ENCODE results near the gene GNA14.

Gene GNA14

DNA sequence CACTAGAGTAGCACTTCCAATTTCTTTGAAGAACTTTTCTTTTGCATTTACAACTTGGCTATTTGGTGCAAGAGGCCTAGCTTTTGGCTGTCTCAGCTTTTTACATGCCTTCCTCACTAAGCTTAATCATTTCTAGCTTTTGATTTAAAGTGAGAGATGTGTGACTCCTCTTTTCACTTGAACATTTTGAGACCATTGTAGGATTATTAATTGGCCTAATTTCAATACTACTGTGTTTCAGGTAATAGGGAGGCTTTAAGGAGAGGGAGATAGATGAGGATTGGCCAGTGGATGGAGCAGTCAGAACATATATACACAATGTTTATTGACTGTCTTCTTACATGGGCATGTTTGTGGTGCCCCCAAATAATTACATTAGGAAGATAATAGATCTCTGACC, 161.7 kb downstream of the GNA14 start:
- TF ChIP-seq, protein P1, sequence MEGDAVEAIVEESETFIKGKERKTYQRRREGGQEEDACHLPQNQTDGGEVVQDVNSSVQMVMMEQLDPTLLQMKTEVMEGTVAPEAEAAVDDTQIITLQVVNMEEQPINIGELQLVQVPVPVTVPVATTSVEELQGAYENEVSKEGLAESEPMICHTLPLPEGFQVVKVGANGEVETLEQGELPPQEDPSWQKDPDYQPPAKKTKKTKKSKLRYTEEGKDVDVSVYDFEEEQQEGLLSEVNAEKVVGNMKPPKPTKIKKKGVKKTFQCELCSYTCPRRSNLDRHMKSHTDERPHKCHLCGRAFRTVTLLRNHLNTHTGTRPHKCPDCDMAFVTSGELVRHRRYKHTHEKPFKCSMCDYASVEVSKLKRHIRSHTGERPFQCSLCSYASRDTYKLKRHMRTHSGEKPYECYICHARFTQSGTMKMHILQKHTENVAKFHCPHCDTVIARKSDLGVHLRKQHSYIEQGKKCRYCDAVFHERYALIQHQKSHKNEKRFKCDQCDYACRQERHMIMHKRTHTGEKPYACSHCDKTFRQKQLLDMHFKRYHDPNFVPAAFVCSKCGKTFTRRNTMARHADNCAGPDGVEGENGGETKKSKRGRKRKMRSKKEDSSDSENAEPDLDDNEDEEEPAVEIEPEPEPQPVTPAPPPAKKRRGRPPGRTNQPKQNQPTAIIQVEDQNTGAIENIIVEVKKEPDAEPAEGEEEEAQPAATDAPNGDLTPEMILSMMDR (conservative IDR thresholded peaks at IDR 0.05), result no peak
- TF ChIP-seq ZFX (IDR thresholded peaks at IDR 0.05), result no peak
- H3K27ac ChIP-seq, result no peak overlapping the region

DNA sequence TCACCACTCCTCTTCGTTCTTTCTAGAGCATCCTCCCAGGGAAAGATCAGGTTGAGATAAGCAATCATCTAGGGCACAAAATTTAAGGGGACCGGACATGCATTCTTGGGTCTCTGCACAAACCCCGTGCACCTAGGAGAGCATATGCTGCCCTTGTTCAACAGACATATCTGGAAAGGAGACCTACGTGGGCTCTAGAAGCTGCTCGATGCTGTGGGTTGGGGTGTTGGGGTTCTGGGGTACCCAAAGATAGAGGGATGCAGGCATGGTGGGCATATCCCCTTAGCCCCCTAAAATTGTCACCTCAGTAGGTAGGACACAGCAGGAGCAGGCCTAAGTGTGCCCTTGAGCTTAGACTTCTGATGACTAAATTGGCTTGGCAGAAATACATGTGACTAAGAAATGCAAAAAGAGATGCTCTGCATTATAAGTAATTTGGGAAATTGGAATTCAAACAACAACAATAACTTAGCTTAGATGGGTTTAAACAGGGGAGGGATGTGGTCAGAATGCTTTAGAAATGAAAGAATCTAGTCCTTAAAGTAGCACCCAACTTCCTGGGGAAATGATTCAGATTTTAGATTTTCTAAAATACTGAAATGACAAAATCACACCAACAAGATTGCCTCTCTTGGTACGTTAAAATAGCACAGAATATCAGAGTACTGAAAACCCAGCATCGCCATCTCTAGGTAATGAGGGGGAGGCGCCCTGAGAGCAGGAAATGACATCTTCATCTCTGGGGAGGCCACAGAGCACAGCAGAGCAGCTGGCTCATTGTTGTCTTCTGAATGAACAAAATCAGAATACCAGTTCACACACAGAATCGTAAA, 172.3 kb downstream of the GNA14 start:
- no peak overlapping the region for H3K27ac ChIP-seq
- TF ChIP-seq ZFX (IDR thresholded peaks at IDR 0.05), result no peak
- TF ChIP-seq, protein P1 (conservative IDR thresholded peaks at IDR 0.05), result no peak

DNA sequence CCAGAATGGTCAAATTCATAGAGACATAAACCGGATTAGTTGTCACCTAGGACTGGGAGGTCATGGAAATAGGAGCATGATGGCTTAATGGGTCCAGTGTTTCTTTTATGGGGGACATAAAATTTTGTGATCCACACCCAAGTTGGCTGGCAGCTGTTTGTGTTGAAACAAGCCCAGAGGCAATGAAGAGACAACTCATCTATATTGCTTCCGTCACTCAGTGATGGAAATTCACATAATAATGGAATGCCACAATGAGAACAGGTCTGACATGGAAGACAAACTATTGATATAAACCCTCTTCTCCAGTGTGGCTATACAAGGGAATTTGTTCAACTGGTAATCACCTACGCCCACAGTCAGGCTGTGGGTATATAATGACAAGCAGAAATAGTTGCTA, 173.2 kb downstream of the GNA14 start:
- TF ChIP-seq ZFX (IDR thresholded peaks at IDR 0.05), result no peak
- TF ChIP-seq, protein P1 (conservative IDR thresholded peaks at IDR 0.05), result no peak
- no peak overlapping the region for H3K27ac ChIP-seq

DNA sequence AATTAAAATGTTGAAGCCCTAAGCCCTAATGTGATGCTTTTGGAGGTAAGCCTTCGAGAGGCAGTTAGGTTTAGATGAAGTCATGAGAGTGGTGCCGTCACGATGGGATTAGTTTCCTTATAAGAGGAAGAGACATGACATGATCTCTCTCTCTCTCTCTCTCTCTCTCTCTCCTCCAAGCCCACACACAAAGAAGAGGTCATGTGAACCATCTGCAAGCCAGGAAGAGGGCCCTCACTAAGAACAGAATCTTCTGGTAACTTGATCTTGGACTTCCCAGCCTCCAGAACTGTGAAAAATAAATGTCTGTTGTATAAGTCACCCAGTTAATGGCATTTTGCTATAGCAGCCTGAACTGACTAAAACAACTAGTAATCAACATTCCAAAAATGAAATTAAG, 175.5 kb downstream of the GNA14 start:
- H3K27ac ChIP-seq, result no peak overlapping the region
- TF ChIP-seq, protein P1 (conservative IDR thresholded peaks at IDR 0.05), result no peak
- no peak for TF ChIP-seq ZFX (IDR thresholded peaks at IDR 0.05)

DNA sequence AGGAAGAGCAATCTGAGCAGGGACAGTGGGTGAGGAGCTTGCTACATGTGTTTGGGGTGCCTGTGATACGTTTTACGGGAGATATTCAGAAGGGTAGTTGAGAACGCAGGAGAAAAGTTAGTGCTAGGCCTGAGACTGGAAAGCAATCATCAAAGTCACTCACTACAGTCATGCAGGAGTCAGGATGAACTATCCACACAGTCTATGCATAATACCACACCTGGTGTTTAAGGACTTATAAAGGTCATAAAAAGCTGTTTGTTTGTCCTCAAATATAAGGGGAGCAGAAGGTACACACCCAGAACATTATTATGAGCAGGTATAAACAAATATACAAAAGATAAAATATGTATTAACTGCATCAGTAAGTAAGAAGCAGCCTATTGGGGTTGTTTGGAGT, 176.6 kb downstream of the GNA14 start:
- TF ChIP-seq ZFX (IDR thresholded peaks at IDR 0.05), result no peak
- TF ChIP-seq, protein P1 (conservative IDR thresholded peaks at IDR 0.05), result no peak
- H3K27ac ChIP-seq, result no peak overlapping the region

DNA sequence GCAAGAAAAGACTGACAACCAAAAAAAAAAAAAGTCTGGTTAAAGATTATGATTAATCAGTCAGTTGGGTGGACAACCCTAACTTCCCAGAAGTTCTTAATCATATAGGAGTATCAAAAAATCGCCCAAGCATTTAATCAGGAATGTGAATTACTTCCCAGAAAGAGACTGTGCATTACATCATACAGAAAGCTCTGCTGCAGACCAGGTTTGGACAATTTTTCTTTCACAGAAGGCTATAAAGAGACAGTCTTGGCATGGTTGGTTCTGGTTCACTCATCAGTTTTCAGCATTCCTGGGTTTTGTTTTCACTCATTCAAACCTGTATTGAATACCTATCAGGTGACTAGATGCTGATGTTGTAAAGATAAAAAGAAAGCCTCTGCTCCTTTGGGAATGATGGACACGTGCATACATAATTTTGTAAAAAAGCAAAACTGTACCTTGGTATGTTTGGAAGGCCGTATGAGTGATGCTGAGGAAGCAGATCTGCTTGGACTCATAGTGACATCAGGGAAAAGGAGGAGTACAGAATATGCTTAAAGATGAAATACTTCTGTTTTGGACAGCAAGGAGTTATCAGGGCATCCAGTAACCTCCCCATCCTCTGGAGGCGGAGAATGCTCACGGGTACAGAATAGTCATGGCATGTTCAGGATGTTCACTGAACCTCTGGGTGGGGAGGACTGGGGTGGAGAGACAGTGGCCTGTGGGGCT, 178.4 kb downstream of the GNA14 start:
- TF ChIP-seq, protein P1 (conservative IDR thresholded peaks at IDR 0.05), result no peak
- TF ChIP-seq ZFX (IDR thresholded peaks at IDR 0.05), result no peak
- H3K27ac ChIP-seq, result no peak overlapping the region

DNA sequence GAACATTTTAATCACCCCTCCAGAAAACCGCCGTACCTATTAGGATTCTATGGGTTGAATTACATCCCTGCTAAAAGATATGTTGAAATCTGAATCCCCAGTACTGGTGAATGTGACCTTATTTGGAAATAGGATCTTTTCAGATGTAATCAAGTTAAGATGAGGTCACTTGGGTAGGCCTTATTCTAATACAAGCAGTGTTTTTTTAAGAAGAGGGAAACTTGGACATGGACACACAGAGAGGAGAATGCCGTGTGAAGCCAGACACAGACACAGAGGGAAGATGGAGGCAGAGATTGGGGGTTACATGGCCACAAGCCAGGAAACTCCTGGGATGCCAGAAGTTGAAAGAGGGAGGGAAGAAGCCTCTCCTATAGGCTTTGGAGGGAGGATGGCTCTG, 183.5 kb downstream of the GNA14 start:
- TF ChIP-seq, protein P1 (conservative IDR thresholded peaks at IDR 0.05), result no peak
- no peak for TF ChIP-seq ZFX (IDR thresholded peaks at IDR 0.05)

More for the DNA sequence above, 183.5 kb downstream of the GNA14 start:
- no peak overlapping the region for H3K27ac ChIP-seq
